Duodenal mucosa (tissue), 2 donors: ENCODE measurements around the gene SLC35E3.

ENCODE experiments used
- H3K27ac ChIP-seq: one replicate; pipeline ENCODE4 v1.7.0; 2013; ENCODE audit warnings: low read depth, low read length
- H3K27me3 ChIP-seq, 2 donors: one replicate each; pipeline ENCODE4 v1.7.0; 2013; ENCODE audit warnings: low read length in 2 of 2, control low read depth in 1 of 2; ENCODE audit not compliant: insufficient read depth in 2 of 2, control insufficient read depth in 1 of 2
- H3K36me3 ChIP-seq, 2 donors: one replicate each; pipeline ENCODE4 v1.7.0; 2013; ENCODE audit warnings: low read length in 2 of 2, control low read depth in 1 of 2; ENCODE audit not compliant: insufficient read depth in 2 of 2, control insufficient read depth in 1 of 2
- H3K4me1 ChIP-seq, 2 donors: one replicate each; pipeline ENCODE4 v1.7.0; 2013; ENCODE audit warnings: low read length in 2 of 2, control low read depth in 1 of 2; ENCODE audit not compliant: insufficient read depth in 2 of 2, control insufficient read depth in 1 of 2
- H3K4me3 ChIP-seq, 2 donors: one replicate each; pipeline ENCODE4 v1.7.0; 2013; ENCODE audit warnings: low read length in 2 of 2, low read depth in 1 of 2
- H3K9ac ChIP-seq, 2 donors: one replicate each; pipeline ENCODE4 v1.7.0; 2013; ENCODE audit warnings: low read length in 2 of 2, low read depth in 1 of 2
- H3K9me3 ChIP-seq, 2 donors: one replicate each; pipeline ENCODE4 v1.7.0; 2013; ENCODE audit warnings: low read length in 2 of 2, control low read depth in 1 of 2; ENCODE audit not compliant: control insufficient read depth in 1 of 2

Gene SLC35E3

DNA sequence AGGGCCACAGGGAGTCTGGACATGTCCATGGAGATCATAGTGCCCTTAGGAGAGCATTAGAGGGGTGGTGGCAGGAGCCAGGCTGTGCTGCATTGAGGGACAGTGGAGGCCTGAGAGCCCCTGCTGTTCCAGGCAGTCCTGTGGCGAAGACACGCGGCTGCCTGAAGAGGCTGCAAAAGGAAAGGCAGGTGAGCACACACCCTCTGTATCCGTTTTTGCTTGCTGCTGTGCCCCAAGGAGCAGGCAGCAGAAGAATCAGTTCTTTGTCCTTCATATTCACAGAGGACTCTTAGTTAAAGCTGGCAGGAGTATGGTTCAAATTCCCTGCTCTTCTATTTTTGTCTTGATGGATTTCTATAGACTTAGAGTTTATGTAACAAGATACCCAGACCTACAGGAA lies 4.5 kb downstream of the SLC35E3 start:
- no peak overlapping the region for H3K9ac ChIP-seq
- H3K27me3 ChIP-seq: no peaks in the 10 kb centered on the region
- no peak overlapping the region for H3K4me3 ChIP-seq
- no peaks in the 10 kb centered on the region for H3K9me3 ChIP-seq
- H3K4me1 ChIP-seq: peaks cover 8 to 9% of the 10 kb centered on the region in 2 donors
- peaks cover 5 to 20% of the 10 kb centered on the region in 2 donors for H3K36me3 ChIP-seq
- H3K27ac ChIP-seq: no peak overlapping the region

GRCh38 chr12:68755536-68756243 lies 9.7 kb downstream of the SLC35E3 start:
- H3K36me3 ChIP-seq: peaks cover 5 to 14% of the 10 kb centered on the region in 2 donors

GRCh38 chr12:68759852-68760251 lies 13.9 kb downstream of the SLC35E3 start:
- no peaks in the 10 kb centered on the region for H3K27me3 ChIP-seq
- no peaks in the 10 kb centered on the region for H3K4me1 ChIP-seq
- no peak overlapping the region for H3K27ac ChIP-seq
- no peak overlapping the region for H3K4me3 ChIP-seq
- H3K9ac ChIP-seq: no peak overlapping the region
- peaks cover 0 to 17% of the 10 kb centered on the region in 2 donors for H3K36me3 ChIP-seq
- H3K9me3 ChIP-seq: no peaks in the 10 kb centered on the region

More at GRCh38 chr12:68755536-68756243, 9.7 kb downstream of the SLC35E3 start:
- no peak overlapping the region for H3K27ac ChIP-seq
- H3K9me3 ChIP-seq: no peaks in the 10 kb centered on the region
- H3K4me1 ChIP-seq: no peaks in the 10 kb centered on the region
- no peak overlapping the region for H3K9ac ChIP-seq
- H3K27me3 ChIP-seq: no peaks in the 10 kb centered on the region
- no peak overlapping the region for H3K4me3 ChIP-seq

DNA sequence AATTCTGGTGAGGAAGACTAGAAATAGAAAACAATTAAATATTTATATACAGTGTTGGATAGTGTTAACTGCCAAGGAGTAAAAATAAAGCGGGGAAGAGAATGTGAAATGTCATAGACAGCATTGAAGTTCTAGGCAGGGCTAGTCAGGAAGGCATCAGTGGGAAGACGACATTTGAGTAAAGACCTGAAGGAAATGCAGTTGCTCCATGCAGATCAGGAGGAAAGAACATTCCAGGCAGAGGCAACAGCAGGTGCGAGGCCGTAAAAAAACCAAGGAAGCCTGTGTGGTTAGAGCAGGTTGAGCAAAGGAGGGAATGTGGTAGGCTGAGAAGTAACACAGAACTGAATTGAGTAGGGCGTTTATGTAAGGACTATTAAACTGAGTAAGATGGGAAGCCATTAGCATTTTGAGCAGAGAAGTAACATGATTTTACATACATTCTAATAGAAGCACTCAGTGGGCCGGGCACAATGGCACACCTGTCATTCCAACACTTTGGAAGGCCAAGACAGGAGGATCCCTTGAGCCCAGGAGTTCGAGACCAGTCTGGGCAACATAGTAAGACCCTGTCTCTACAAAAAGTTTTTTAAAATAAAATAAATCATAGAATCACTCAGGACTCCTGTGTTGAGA lies 14.9 kb downstream of the SLC35E3 start:
- H3K9ac ChIP-seq: no peak overlapping the region
- H3K27me3 ChIP-seq: no peaks in the 10 kb centered on the region
- no peak overlapping the region for H3K4me3 ChIP-seq
- peaks cover 0 to 14% of the 10 kb centered on the region in 2 donors for H3K36me3 ChIP-seq
- H3K9me3 ChIP-seq: no peaks in the 10 kb centered on the region
- no peak overlapping the region for H3K27ac ChIP-seq
- no peaks in the 10 kb centered on the region for H3K4me1 ChIP-seq

- no peak overlapping the region for H3K4me3 ChIP-seq
- no peak overlapping the region for H3K27ac ChIP-seq
- no peaks in the 10 kb centered on the region for H3K4me1 ChIP-seq
- peaks cover 0 to 14% of the 10 kb centered on the region in 2 donors for H3K36me3 ChIP-seq
- H3K27me3 ChIP-seq: no peaks in the 10 kb centered on the region
- no peaks in the 10 kb centered on the region for H3K9me3 ChIP-seq
- no peak overlapping the region for H3K9ac ChIP-seq
These were observed 15.5 kb downstream of the SLC35E3 start for GRCh38 chr12:68761442-68761812.

- H3K27me3 ChIP-seq: no peaks in the 10 kb centered on the region
- no peak overlapping the region for H3K9ac ChIP-seq
- H3K4me3 ChIP-seq: no peak overlapping the region
- no peak overlapping the region for H3K27ac ChIP-seq
- no peaks in the 10 kb centered on the region for H3K4me1 ChIP-seq
- H3K36me3 ChIP-seq: peaks cover 0 to 14% of the 10 kb centered on the region in 2 donors
- no peaks in the 10 kb centered on the region for H3K9me3 ChIP-seq
These were observed 16.1 kb downstream of the SLC35E3 start for GRCh38 chr12:68761901-68762630.

GRCh38 chr12:68762691-68763090 lies 16.7 kb downstream of the SLC35E3 start:
- H3K9ac ChIP-seq: no peak overlapping the region
- H3K9me3 ChIP-seq: no peaks in the 10 kb centered on the region
- H3K36me3 ChIP-seq: peaks cover 0 to 14% of the 10 kb centered on the region in 2 donors
- no peaks in the 10 kb centered on the region for H3K4me1 ChIP-seq
- H3K4me3 ChIP-seq: no peak overlapping the region
- no peak overlapping the region for H3K27ac ChIP-seq
- no peaks in the 10 kb centered on the region for H3K27me3 ChIP-seq

GRCh38 chr12:68765696-68766095 lies 19.7 kb downstream of the SLC35E3 start:
- H3K9me3 ChIP-seq: no peaks in the 10 kb centered on the region

DNA sequence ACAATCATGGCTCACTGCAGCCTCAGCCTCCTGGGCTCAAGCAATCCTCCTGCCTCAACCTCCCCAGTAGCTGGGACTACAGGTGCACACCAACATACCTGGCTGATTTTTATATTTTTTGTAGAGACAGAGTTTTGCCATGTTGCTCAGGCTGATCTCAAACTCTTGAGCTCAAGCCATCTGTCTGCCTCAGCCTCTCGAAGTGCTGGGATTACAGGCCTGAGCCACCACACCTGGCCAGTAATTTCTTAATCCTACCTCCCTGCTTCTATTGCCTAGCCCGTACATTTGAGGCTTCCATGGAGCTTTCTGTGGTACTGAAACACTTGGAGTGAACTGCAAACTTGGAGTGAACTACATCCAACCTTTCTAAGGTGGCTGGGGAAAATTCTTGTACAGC lies 20.7 kb downstream of the SLC35E3 start:
- H3K27ac ChIP-seq: no peak overlapping the region
- no peaks in the 10 kb centered on the region for H3K9me3 ChIP-seq
- H3K36me3 ChIP-seq: peaks cover 0 to 10% of the 10 kb centered on the region in 2 donors
- no peaks in the 10 kb centered on the region for H3K4me1 ChIP-seq
- H3K27me3 ChIP-seq: no peaks in the 10 kb centered on the region
- H3K4me3 ChIP-seq: no peak overlapping the region
- H3K9ac ChIP-seq: no peak overlapping the region

More at GRCh38 chr12:68765696-68766095, 19.7 kb downstream of the SLC35E3 start:
- Histone ChIP-seq H3K9ac (no peak overlapping the region), H3K27ac (no peak overlapping the region), H3K4me1 (no peaks in the 10 kb centered on the region), H3K4me3 (no peak overlapping the region), H3K36me3 (peaks cover 0 to 14% of the 10 kb centered on the region in 2 donors), H3K27me3 (no peaks in the 10 kb centered on the region)

DNA sequence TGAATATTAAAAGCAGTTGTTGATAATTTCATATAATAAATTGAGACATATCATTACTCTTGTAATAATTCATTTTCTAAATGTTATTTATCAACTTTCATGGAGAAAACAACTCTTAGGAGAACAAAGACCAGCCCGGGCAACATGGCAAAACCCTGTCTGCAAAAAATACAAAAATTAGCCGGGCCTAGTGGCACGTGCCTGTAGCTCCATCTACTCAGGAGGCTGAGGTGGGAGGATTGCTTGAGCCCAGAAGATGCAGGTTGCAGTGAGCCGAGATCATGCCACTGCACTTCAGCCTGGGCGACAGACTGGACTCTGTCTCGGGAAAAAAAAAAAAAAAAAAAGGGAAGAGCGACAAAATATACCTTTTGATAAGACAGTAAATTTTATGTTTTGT lies 21.2 kb downstream of the SLC35E3 start:
- Histone ChIP-seq H3K9me3 (no peaks in the 10 kb centered on the region), H3K4me3 (no peak overlapping the region), H3K4me1 (no peaks in the 10 kb centered on the region), H3K27me3 (no peaks in the 10 kb centered on the region), H3K27ac (no peak overlapping the region), H3K9ac (no peak overlapping the region), H3K36me3 (peaks cover 0 to 5% of the 10 kb centered on the region in 2 donors)
